Dendritic cell treated with granulocyte-macrophage colony-stimulating factor and Interleukin-4, amounts not matched to agents 40 ng/mL and 50 ng/mL, for 4 days (primary cell): ENCODE measurements around the gene FAM131C.
A peak's percentile ranks its signal among the peaks of the same experiment; 100 is the strongest.

Experiments used
- H3K27ac Mint-ChIP-seq: one replicate; pipeline ENCODE4 v1.8.0; 2022; ENCODE audit warnings: mild to moderate bottlenecking, mixed read lengths
- H3K27me3 Mint-ChIP-seq: one replicate; pipeline ENCODE4 v1.8.0; 2022; ENCODE audit warnings: mild to moderate bottlenecking, mixed read lengths
- H3K36me3 Mint-ChIP-seq: one replicate; pipeline ENCODE4 v1.8.0; 2022; ENCODE audit warnings: low read depth, mixed read lengths
- H3K4me1 Mint-ChIP-seq: one replicate; pipeline ENCODE4 v1.8.0; 2022; ENCODE audit warnings: low read depth, mixed read lengths
- H3K4me3 Mint-ChIP-seq: one replicate; pipeline ENCODE4 v1.8.0; 2022; ENCODE audit warnings: mild to moderate bottlenecking, moderate library complexity, mixed read lengths
- H3K9me3 Mint-ChIP-seq: one replicate; pipeline ENCODE4 v1.8.0; 2022; ENCODE audit warnings: mixed read lengths
- intact Hi-C: fragments of 100-400 bp; cut with micrococcal nuclease; formaldehyde crosslinking; loops from one replicate; pipeline ENCODE4 v1.15.0; 2022

FAM131C gene

DNA sequence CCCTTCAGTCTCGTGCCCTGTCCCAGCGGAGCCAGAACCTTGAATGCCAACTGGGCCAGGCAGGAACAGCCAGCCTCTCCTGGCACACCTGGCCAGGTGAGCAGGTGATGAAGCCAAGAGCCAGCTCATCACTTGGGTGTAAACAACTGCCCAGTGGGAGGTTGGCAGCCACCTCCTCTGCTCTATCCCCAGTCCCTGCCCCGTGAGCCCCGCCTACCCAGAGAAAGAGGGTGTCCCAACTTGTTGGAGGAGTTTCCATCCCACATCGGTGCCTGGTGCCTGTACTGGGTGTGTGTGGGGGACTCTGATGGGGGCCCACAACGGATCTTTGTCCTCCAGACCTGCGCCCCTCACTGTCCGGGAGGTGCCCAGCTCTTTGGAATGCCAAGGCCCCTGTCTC is 17.8 kb upstream of the FAM131C start:
- no peaks in the 10 kb centered on the region for H3K4me1 Mint-ChIP-seq
- no peak overlapping the region for H3K27ac Mint-ChIP-seq
- no peak overlapping the region for H3K4me3 Mint-ChIP-seq
- H3K9me3 Mint-ChIP-seq = no peaks in the 10 kb centered on the region
- H3K36me3 Mint-ChIP-seq = no peaks in the 10 kb centered on the region
- intact Hi-C loops = no loop called here
- peaks cover 15% of the 10 kb centered on the region for H3K27me3 Mint-ChIP-seq

DNA sequence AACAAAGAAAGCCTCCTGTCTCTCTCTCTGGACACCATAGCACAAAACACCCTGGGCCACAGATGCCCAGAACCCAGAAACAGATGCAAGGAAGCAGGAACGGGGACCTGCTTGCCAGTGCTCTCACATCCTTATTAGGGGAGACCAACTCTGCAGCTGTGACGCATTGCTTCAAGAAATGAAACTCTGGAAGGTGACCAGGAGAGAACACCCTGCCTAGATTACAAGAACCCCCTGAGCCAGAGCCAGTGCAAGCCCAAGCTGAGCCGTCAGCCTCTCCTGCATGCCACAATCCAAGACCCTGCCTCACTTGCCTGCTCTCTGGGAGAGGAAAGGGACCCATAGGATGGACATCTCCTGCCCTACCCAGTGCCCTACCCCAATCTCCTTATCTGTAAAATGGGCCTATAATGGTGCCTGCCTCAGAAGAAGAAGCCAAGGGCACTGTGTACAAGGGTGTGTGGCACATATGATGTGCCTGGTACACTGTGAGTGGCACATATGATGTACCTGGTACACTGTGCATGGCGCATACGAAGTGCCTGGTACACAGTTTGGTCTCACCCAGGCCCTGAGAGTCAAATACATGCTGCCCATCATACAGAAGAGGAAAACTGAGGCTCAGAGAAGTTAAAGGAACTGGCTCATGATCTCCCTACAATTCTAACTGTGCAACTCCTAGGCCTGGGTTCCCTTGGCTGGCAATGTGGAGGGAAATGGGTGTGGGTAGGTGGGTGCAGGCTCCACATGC is 16.8 kb upstream of the FAM131C start:
- intact Hi-C loops = no loop called here
- H3K27ac Mint-ChIP-seq = no peak overlapping the region
- H3K4me3 Mint-ChIP-seq = no peak overlapping the region
- peaks cover 5% of the 10 kb centered on the region for H3K4me1 Mint-ChIP-seq
- H3K36me3 Mint-ChIP-seq = no peaks in the 10 kb centered on the region
- no peaks in the 10 kb centered on the region for H3K9me3 Mint-ChIP-seq
- peaks cover 8% of the 10 kb centered on the region for H3K27me3 Mint-ChIP-seq

DNA sequence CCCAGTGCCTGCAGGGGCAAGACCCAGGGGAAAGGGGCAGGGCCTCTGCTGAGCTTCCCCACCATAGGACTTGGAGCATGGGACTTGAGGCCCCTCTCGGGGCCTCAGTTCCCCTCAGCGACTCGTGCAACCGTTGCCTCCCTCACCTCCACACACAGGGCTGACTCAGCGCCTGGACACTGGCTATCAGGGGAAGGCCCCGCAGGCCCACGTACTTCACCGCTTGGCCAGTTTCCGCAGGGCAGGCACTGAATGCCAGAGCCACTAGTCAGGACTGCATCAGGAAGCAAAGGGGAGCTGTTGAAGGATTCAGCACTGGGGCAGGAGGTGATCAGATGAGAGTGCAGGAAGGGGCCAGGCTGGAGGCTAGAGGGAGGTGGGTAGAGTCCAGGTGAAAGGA is 15.5 kb upstream of the FAM131C start:
- intact Hi-C loops = no loop called here
- Mint-ChIP-seq H3K9me3 (no peaks in the 10 kb centered on the region), H3K27me3 (peaks cover 8% of the 10 kb centered on the region), H3K4me1 (peaks cover 7% of the 10 kb centered on the region), H3K27ac (no peak overlapping the region), H3K4me3 (no peak overlapping the region), H3K36me3 (no peaks in the 10 kb centered on the region)

- no peaks in the 10 kb centered on the region for H3K36me3 Mint-ChIP-seq
- intact Hi-C loops = no loop called here
- no peak overlapping the region for H3K4me3 Mint-ChIP-seq
- H3K27me3 Mint-ChIP-seq = peaks cover 8% of the 10 kb centered on the region
- no peak overlapping the region for H3K27ac Mint-ChIP-seq
- no peaks in the 10 kb centered on the region for H3K9me3 Mint-ChIP-seq
- peaks cover 7% of the 10 kb centered on the region for H3K4me1 Mint-ChIP-seq
Observed at GRCh38 chr1:16088351-16088911, 15.0 kb upstream of the FAM131C start.

DNA sequence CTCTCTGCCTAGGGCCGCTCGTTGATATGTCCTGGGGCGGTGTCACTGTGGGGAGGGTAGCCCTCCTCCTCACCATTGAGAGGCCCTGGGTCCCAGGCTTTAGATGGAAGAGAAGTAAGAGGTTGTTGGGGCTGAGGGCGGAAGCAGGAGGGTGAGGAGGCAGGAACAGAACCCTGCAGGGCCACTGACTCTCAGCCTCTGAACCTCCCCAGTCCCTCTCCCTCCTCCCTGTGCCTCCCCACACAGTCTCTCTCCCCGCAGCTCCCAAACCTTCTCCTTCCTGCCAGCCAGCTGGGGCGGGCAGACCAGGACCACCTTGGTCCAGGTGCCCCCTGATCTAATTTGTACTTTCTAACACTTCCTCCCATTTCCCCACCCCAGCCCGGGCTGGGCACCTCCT is 14.3 kb upstream of the FAM131C start:
- no peak overlapping the region for H3K4me3 Mint-ChIP-seq
- H3K27me3 Mint-ChIP-seq = peaks cover 11% of the 10 kb centered on the region
- peaks cover 7% of the 10 kb centered on the region for H3K4me1 Mint-ChIP-seq
- H3K36me3 Mint-ChIP-seq = no peaks in the 10 kb centered on the region
- no peak overlapping the region for H3K27ac Mint-ChIP-seq
- H3K9me3 Mint-ChIP-seq = no peaks in the 10 kb centered on the region
- intact Hi-C loops = no loop called here

DNA sequence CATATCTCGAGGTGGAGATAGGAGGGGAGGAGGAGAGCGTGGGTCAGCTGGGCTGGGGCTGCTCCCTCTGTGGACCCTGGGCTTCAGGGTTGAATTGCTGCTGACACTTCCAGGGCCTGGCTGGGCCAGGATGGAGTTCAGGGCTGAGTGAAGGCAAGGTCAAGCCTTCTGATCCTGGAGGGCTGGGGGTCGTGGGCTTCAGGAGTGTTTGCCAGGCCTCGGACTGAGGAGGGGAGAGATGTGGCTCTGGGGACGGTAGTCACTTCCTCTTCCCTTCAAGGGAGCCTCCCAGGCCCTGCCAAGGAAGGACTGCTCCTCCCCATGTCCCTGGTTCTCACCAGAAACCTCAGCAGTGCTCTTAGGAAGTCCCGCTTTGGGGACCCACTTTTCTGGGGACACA is 12.1 kb upstream of the FAM131C start:
- Mint-ChIP-seq H3K9me3 (no peaks in the 10 kb centered on the region), H3K36me3 (no peaks in the 10 kb centered on the region), H3K27ac (no peak overlapping the region), H3K4me1 (peaks cover 7% of the 10 kb centered on the region), H3K27me3 (peaks cover 7% of the 10 kb centered on the region), H3K4me3 (no peak overlapping the region)
- intact Hi-C loops = no loop called here

DNA sequence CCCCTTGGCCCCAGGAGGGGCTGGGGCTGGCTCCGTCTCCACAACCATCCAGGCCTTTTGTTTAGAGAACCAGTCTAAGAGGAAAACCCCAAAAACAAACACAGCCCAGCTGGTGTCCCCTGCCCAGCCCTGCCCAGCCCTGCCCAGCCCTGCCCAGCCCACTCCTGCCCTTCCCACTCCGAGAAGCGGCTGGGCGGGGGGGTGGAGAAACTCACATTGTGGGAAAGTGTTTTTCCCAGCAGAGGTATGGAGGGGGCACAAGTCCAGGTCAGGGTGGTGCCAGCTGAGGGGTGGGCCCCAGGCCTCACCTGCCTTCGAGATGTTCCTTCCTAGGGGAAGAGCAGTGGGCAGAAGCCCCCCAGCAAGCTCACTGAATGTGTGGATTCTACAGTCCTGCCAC is 10.0 kb upstream of the FAM131C start:
- H3K27me3 Mint-ChIP-seq = peaks cover 3% of the 10 kb centered on the region
- no peaks in the 10 kb centered on the region for H3K36me3 Mint-ChIP-seq
- no peak overlapping the region for H3K4me3 Mint-ChIP-seq
- no peak overlapping the region for H3K27ac Mint-ChIP-seq
- H3K4me1 Mint-ChIP-seq = peaks cover 12% of the 10 kb centered on the region
- H3K9me3 Mint-ChIP-seq = no peaks in the 10 kb centered on the region
- intact Hi-C loops = no loop called here

DNA sequence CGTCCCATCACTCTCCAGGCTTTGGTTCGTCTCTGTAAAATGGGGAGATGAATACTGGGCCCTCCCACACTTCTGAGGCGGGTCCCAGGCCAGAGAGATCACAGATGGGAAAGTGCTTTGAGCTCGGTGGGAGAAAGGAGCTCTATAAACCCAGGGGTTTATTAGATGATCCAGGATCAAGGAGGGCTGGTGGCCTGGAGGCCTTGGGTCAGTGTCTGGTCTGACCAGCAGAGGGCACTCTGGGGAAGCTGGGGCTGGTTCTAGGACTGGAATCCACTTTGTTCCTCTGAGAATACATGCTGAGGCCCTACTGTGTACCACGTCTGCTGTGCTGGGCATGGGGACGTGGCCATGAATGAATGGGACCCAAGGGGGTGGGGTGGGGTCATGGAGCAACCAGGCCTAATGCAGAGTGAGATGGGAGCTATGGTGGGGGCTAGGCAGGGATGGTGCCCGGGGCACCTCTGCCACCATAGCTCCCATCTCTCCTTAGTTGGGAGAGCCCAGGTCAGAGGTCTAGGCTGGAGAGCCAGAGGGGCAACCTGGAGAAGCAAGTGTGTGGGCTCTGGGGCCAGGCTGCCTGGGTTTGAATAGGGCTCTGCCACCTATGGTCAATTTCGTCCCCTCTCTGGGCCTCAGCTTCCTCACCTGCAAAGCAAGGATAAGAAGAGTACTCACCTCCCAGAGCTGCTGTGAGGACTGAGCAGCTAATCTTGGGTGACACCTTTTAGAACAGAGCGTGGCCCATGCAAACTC is 9.0 kb upstream of the FAM131C start:
- Mint-ChIP-seq H3K36me3 (no peaks in the 10 kb centered on the region), H3K27me3 (peaks cover 8% of the 10 kb centered on the region), H3K4me3 (no peak overlapping the region), H3K4me1 (peaks cover 12% of the 10 kb centered on the region), H3K27ac (no peak overlapping the region), H3K9me3 (no peaks in the 10 kb centered on the region)
- intact Hi-C loops = no loop called here

GRCh38 chr1:16081636-16082035 is 8.2 kb upstream of the FAM131C start:
- peaks cover 12% of the 10 kb centered on the region for H3K4me1 Mint-ChIP-seq
- no peak overlapping the region for H3K27ac Mint-ChIP-seq
- no peaks in the 10 kb centered on the region for H3K9me3 Mint-ChIP-seq
- H3K4me3 Mint-ChIP-seq = no peak overlapping the region
- intact Hi-C loops = no loop called here
- no peaks in the 10 kb centered on the region for H3K36me3 Mint-ChIP-seq
- H3K27me3 Mint-ChIP-seq = peaks cover 12% of the 10 kb centered on the region

GRCh38 chr1:16080422-16081150 is 7.1 kb upstream of the FAM131C start:
- Mint-ChIP-seq H3K27ac (no peak overlapping the region), H3K4me1 (peaks cover 11% of the 10 kb centered on the region), H3K36me3 (no peaks in the 10 kb centered on the region), H3K9me3 (no peaks in the 10 kb centered on the region), H3K4me3 (no peak overlapping the region), H3K27me3 (peaks cover 16% of the 10 kb centered on the region)
- intact Hi-C loops = no loop called here

DNA sequence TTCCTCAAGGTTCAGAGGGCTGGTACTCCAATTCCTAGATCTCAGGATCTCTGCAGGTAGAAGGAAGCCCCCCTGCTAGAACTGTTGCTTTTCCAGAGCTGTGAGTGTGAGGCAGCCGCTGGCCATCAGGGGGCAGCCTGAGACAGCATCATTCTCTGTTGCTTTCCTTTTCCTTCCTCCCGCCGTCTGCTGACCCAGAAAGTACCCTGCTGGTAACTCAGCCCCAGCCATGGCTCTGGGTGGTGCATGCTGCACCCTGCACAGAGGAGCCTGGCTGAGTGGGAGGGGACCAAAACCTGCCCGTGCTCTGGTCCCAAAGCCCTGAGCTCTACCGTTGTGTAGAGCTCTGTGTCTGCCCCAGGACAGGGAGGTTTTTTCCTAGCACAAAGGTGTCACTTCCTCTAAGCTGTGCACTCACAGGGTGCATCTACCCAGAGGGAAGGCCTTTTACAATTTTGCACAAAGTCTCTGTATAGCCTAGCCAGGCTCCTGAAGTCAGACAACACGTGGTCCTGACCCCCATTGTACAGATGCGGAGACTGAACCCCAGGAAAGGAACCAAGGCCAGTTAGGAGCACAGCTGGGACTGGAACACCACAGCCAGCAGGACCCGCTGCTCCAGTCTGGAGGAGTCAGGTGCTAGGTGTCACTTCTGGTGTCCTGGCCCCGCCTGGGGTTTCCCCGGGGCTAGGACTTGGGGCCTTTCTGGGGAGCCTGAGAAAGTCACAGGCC is 5.6 kb upstream of the FAM131C start:
- Mint-ChIP-seq H3K27ac (no peak overlapping the region), H3K36me3 (no peaks in the 10 kb centered on the region), H3K9me3 (no peaks in the 10 kb centered on the region), H3K4me3 (peak overlapping the region; percentile 65), H3K4me1 (peaks cover 5% of the 10 kb centered on the region), H3K27me3 (peaks cover 27% of the 10 kb centered on the region)
- intact Hi-C loops = loop anchor here (1.0 to 2.0 kb wide), 2 partner anchors 108 to 166 kb away; no protein-coding TSS in a partner anchor

DNA sequence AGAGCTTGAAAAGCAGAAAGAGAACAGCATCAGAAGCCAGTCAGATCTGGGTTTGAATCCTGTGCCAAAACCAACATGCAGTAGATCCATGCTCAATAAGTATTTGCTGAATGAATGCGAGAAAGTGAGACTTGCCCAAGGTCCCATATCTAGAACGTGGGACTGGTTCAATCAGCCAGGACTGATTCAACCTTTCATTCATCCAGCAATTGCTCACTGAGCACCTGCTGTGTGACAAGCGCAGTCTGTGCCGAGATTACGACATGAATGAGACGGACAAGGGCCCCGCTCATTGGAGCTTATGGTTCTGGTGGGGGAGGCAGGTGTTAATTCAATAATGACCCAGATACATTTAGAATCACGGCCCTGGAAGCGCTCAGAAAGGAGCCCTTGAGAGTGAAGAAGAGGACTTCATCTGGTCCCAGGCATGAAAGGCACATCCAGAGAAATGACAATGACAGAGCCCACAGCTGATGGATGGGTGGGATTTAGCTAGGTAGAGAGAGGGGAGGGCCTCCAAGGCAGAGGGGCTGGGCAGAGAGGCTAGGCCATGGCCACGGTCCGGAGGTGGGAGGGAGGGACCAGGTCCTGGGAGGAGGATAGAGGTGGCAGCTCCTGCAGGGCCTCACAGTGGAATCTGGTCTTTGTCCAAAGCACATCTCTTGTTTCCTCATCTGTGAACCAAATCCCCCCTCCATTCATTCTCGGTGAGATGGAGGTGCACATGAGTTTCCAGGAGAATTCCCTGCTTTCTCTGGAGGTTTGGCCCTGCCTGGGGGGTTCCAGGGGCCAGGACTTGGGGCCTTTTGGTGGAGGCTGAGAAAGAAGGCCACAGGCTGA is 4.2 kb upstream of the FAM131C start:
- Mint-ChIP-seq H3K27ac (no peak overlapping the region), H3K4me1 (peaks cover 10% of the 10 kb centered on the region), H3K9me3 (no peaks in the 10 kb centered on the region), H3K27me3 (peaks cover 34% of the 10 kb centered on the region), H3K36me3 (no peaks in the 10 kb centered on the region), H3K4me3 (no peak overlapping the region)
- intact Hi-C loops = loop anchor here (2.0 kb wide), 1 partner anchor 167 kb away; no protein-coding TSS in a partner anchor

- Mint-ChIP-seq H3K27me3 (peaks cover 41% of the 10 kb centered on the region), H3K27ac (no peak overlapping the region), H3K4me1 (peaks cover 10% of the 10 kb centered on the region), H3K36me3 (no peaks in the 10 kb centered on the region), H3K4me3 (no peak overlapping the region), H3K9me3 (no peaks in the 10 kb centered on the region)
- intact Hi-C loops = no loop called here
Observed at GRCh38 chr1:16076865-16077238, 3.4 kb upstream of the FAM131C start.
